Activated naive CD4-positive, alpha-beta T cell treated with Interleukin-2 at 50 U/mL for 16 hours (primary cell): ENCODE data around the gene HNRNPH2.

Source experiments
- DNase-seq: peaks from one replicate; pipeline ENCODE4 v3.0.0-alpha.2; 2020

The HNRNPH2 gene

DNA sequence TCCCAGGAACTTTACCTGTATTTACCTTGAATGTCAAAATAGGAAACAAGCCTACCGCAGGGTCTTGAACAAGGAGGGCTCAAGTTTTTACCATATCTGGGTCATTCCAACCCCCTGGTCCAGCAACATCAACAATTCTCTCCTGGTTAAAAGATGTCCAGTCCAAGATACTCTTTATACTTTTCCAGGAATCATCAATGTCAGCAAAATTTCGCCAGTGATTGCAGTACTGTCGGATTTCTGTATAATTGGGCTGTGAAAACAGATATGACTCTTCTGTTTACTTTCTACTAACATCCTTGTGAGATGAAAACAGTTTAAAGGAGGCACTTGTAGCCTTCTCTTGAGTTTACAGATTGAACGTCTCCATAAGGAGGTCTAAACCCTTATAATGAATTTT is 9.3 kb upstream of the HNRNPH2 start:
- DNase-seq: no peak

DNA sequence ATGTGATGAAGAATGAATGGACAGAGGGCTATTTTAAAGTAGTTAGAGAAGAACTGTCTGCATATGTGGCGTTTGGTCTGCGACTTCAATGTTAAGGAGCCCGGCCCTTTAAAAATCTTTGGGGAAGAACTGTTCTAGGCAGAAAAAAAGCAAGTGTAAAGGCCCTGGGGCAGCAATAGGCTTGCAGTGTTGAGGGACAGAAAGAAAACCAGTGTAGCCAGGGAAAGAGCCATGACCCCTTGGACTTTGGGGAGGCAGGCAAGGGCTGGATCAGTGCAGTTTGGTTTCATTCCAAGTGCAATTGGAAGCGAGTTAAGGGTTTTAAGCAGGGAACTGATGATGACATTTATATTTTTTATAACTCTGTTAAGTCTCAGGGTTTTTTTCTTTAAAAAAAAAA is 8.2 kb upstream of the HNRNPH2 start:
- no peak for DNase-seq

- DNase-seq: no peak
Observed at GRCh38 chrX:101407167-101407747, 765 bp upstream of the HNRNPH2 start.

DNA sequence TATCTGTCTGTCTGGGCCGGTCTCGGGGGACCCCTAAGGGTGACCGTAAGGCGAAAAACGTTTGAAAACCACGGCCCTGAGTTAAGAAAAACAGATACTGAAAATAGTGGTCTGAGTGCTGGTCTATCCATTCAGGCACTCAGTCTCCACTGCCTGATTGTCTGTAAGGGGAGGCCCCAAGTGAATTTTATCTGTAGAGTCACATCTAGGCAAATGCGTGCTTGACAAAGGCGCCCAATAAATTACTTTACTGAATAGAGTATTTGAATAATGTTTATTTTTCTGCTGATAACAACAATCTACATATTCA is 465 bp downstream of the HNRNPH2 start:
- DNase-seq: no peak

- DNase-seq: no peak
Observed at GRCh38 chrX:101409043-101409442, 1.0 kb downstream of the HNRNPH2 start.

GRCh38 chrX:101410461-101410860 is 2.4 kb downstream of the HNRNPH2 start:
- no peak for DNase-seq

DNA sequence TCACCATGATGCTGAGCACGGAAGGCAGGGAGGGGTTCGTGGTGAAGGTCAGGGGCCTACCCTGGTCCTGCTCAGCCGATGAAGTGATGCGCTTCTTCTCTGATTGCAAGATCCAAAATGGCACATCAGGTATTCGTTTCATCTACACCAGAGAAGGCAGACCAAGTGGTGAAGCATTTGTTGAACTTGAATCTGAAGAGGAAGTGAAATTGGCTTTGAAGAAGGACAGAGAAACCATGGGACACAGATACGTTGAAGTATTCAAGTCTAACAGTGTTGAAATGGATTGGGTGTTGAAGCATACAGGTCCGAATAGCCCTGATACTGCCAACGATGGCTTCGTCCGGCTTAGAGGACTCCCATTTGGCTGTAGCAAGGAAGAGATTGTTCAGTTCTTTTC is 4.0 kb downstream of the HNRNPH2 start:
- DNase-seq: no peak

- peak; percentile 19 for DNase-seq
Observed at GRCh38 chrX:101415180-101416145, 7.4 kb downstream of the HNRNPH2 start.

DNA sequence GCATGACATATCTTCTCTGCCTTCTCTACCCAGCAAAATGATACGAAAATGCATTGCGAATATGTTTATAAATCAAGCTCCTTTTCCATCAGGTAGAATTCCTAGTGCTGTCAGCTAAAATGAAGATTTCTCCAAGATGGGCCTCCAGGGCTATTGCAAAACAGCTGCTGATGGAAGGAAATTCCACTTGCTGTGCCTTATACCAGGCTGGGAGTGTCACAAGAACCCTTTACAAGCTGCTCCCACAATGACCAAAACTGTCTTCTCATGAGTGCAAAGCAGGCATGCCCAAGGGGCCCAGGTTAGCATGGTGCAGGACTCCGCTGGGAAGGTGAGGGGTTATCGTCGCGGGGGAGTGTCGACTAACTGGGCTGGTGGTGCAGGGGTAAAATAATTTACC is 8.7 kb downstream of the HNRNPH2 start:
- DNase-seq: no peak

- DNase-seq: no peak
Observed at GRCh38 chrX:101417190-101417589, 9.2 kb downstream of the HNRNPH2 start.

- DNase-seq: peak; percentile 28
Observed at GRCh38 chrX:101417981-101418841, 10.2 kb downstream of the HNRNPH2 start.

DNA sequence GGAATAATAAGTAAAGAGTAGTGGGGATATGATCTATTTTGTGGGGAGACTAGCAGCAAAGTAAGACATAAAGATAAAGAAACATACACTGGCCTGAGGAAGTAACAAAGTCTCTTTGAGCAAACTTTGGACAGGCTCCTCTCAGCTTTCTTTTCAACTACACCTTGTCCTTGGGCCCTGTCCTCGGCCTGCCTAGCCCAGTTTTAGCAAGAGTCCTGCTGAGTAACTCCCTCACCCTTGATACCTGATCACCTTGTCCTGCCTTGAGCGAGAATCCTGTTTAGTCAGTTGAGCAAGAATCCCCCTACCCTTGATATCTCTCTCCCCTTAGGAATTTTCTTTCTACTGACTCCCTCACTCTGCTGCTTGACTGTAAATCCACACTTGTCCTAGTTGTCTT is 11.5 kb downstream of the HNRNPH2 start:
- no peak for DNase-seq

GRCh38 chrX:101427954-101428353 is 19.9 kb downstream of the HNRNPH2 start:
- DNase-seq: no peak

- DNase-seq: no peak
Observed at GRCh38 chrX:101429934-101430333, 21.9 kb downstream of the HNRNPH2 start.

DNA sequence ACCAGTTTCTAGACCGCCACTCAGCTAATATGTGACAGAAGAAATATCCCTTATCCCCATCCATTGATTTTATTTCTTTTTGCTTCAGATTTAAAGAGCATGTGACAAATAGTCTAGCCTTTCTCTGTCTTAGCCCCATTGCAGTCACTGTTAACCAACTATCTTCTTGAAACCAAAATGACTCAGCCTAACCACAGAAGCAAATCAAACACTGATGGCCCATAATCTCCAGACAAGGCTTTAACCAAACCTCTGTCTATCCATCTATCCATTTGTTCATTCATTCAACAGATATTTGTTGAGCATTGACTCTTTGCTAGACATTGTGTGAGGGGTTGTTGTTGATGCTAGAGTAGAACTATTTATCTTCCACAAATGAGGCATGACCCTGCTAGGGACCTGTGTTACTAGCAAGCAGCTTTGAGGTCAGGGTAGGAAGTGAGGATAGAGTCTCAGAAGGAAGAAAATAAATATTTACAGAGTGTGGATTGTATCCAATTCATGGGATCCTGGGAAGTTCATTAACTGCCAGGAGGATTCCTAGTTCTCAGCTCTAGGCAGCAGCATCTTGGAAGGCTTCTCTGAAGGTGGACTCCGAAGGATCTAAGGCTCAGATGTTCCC is 22.5 kb downstream of the HNRNPH2 start:
- no peak for DNase-seq

- no peak for DNase-seq
Observed at GRCh38 chrX:101442085-101442484, 34.1 kb downstream of the HNRNPH2 start.

- no peak for DNase-seq
Observed at GRCh38 chrX:101449279-101449678, 41.3 kb downstream of the HNRNPH2 start.

DNA sequence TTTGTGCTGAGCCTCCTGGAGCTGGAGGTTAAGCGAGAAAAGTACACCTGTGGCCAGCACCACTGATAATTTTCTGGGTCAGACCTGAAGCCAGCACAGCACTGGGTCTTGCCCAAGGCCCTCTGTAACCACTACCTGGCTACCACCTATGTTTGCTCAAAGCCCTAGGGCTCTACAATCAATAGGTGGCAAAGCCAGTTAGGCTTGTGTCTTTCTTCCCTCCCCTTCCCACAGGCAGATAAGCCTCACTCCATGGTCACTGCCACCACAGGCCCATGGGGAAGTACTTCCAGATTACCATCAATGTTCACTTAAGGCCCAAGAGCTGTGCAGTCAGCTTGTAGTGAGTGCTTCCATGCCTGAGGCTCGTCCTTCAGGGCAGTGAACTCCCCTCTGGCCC is 42.1 kb downstream of the HNRNPH2 start:
- DNase-seq: no peak

DNA sequence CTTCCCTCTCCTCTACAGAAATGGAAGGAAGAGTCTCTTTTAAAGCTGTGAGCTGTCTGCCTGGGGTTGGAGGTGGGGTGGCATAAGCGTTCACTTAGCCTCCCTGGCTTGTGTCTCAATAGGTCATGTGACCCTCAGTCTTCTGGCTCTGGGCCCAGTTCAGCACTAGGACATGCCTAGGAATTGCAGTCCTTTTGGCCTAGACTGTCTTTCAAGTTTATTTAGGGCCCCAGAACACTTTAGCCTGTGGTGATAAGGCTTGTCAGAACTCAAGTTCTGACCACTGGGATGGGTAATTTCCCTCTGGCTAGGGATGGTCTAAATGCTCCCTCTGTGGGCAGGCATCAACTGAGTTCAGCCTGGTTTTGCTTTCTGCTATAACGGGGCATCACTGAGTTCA is 42.9 kb downstream of the HNRNPH2 start:
- DNase-seq: no peak

- DNase-seq: no peak
Observed at GRCh38 chrX:101452056-101452455, 44.0 kb downstream of the HNRNPH2 start.

- DNase-seq: no peak
Observed at GRCh38 chrX:101460669-101461068, 52.6 kb downstream of the HNRNPH2 start.

DNA sequence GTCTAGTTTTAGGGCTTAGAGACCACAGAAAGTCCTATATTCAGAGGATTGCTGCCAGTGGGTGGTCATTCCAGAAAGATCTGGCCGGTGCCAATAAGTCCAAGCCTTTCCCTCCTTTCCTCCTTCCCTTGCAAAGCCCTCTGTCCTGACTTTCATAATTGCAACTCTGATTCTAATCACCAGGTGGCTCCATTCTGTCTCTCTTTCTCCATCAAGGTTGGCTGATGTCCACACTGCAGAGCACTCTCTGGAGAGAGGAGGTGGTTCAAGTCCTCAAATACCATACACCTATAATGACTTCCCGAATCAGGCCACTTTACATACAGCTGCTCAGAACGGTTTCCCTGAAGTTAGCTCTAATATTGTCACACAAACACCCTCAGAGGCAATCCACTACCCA is 54.9 kb downstream of the HNRNPH2 start:
- DNase-seq: no peak
